Measurements from ENCODE around the gene COMT.

DNA sequence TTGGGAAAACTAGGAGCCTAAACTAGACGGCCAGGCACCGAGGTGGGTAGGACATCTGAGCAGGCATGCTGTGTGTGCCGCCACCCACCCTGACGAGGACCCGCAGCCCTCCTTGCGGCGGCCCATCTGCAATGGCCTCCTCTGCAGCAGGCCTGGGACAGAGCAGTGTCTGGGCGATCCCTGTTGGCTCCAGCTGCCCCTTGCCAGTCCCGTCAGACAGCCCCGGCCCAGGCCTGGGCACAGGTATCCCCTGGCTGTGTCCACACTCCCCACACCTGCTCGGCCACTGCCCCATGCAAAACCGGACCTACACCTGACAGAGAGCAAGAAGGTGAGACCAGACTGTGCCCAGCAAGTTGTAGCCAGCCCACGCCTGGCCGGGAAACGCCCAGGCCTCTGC, 48.2 kb upstream of the COMT start:
- TF ChIP-seq POLR2AphosphoS5 (IDR thresholded peaks at IDR 0.05) (no peak), POLR2A (IDR thresholded peaks at IDR 0.05) (no peak)
- TF ChIP-seq, protein P1, sequence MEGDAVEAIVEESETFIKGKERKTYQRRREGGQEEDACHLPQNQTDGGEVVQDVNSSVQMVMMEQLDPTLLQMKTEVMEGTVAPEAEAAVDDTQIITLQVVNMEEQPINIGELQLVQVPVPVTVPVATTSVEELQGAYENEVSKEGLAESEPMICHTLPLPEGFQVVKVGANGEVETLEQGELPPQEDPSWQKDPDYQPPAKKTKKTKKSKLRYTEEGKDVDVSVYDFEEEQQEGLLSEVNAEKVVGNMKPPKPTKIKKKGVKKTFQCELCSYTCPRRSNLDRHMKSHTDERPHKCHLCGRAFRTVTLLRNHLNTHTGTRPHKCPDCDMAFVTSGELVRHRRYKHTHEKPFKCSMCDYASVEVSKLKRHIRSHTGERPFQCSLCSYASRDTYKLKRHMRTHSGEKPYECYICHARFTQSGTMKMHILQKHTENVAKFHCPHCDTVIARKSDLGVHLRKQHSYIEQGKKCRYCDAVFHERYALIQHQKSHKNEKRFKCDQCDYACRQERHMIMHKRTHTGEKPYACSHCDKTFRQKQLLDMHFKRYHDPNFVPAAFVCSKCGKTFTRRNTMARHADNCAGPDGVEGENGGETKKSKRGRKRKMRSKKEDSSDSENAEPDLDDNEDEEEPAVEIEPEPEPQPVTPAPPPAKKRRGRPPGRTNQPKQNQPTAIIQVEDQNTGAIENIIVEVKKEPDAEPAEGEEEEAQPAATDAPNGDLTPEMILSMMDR (IDR thresholded peaks at IDR 0.05), result no peak
